Kidney (tissue), 14 donors: Measurements from ENCODE around the gene ATG16L1. TPM values are rescaled to one million over a fixed set of nuclear protein-coding genes. Genes with fewer than 3 reads are reported as not detected.

Source experiments
- DNase-seq, 5 donors: peaks; one replicate each; pipeline ENCODE4 v3.0.0-alpha.2; 2013 to 2020
- FAIRE-seq: peaks from 2 replicates; lab custom pipeline; 2012; peaks lifted over from hg19 to GRCh38; lab: Jason Lieb, UNC
- H3K27ac ChIP-seq, 2 donors: one replicate each; pipeline ENCODE4 v1.7.0; 2013; ENCODE audit warnings: low read depth in 2 of 2, low read length in 2 of 2, inconsistent platforms in 1 of 2
- H3K27me3 ChIP-seq: one replicate; pipeline ENCODE4 v1.7.1; 2013; ENCODE audit warnings: low read length, inconsistent platforms; ENCODE audit not compliant: control insufficient read depth, insufficient read depth
- H3K36me3 ChIP-seq, 3 donors: one replicate each; pipeline versions ENCODE4 v1.7.0 to v1.7.1; 2013; ENCODE audit warnings: low read length in 3 of 3, control low read depth in 1 of 3, inconsistent platforms in 1 of 3; ENCODE audit not compliant: insufficient read depth in 3 of 3, control insufficient read depth in 2 of 3
- H3K4me1 ChIP-seq, 3 donors: one replicate each; pipeline versions ENCODE4 v1.7.0 to v1.7.1; 2013; ENCODE audit warnings: low read length in 3 of 3, inconsistent platforms in 1 of 3, low read depth in 1 of 3; ENCODE audit not compliant: control insufficient read depth in 2 of 3, insufficient read depth in 2 of 3
- H3K4me3 ChIP-seq, 3 donors: one replicate each; pipeline versions ENCODE4 v1.7.0 to v1.8.1; 2013; ENCODE audit warnings: low read length in 3 of 3, control low read depth in 1 of 3, inconsistent platforms in 1 of 3
- H3K9ac ChIP-seq, 3 donors: one replicate each; pipeline versions ENCODE4 v1.7.0 to v1.7.1; 2013; ENCODE audit warnings: low read length in 3 of 3, control low read depth in 1 of 3, inconsistent platforms in 1 of 3
- H3K9me3 ChIP-seq, 3 donors: one replicate each; pipeline versions ENCODE4 v1.7.0 to v1.7.1; 2013; ENCODE audit warnings: low read length in 3 of 3, control low read depth in 1 of 3, inconsistent platforms in 1 of 3; ENCODE audit not compliant: control insufficient read depth in 2 of 3, insufficient read depth in 1 of 3
- intact Hi-C: fragments of 100-400 bp; cut with DNase I; formaldehyde crosslinking; loops from one replicate; pipeline ENCODE4 v1.11.1; 2022
- polyA plus RNA-seq: library from polyadenylated mRNA; stranded (reverse); fragments of 350-450 nt; fragmentation: Illumina TruSeq; extraction: RNeasy Lipid Tissue Mini Kit (QIAGEN cat#74804); gene quantifications from one replicate; pipeline ENCODE4 v1.2.3, GENCODE V29; 2014; ENCODE audit warnings: low read depth, low replicate concordance; ENCODE audit not compliant: insufficient read depth
- total RNA-seq: library from RNA; stranded (reverse); fragmentation: NEBNext Ultra II Directional; extraction: Animal tissue kit (Norgen Biotek cat#: 25700); gene quantifications from one replicate; pipeline ENCODE4 v1.2.1, GENCODE V29; 2021
- TF ChIP-seq, protein P1 (sequence below): IDR thresholded peaks from 3 replicates; pipeline ENCODE4 v1.5.1; 2012; ENCODE audit warnings: mild to moderate bottlenecking, moderate library complexity, borderline replicate concordance; ENCODE audit not compliant: insufficient read depth; ENCODE audit errors: extremely low read depth
- donor health status: control.
- donor health status: control.
- donor health status: control.
- donor health status: control.
- donor health status: control.
- donor health status: DM: yes; HTN: yes; CAD: no.
- donor health status: Normal renal cell carcinoma (clear cell type).

Gene ATG16L1
- total and polyA plus RNA-seq, 2 donors from 2014 or later, result 11.7 to 30.8 TPM

DNA sequence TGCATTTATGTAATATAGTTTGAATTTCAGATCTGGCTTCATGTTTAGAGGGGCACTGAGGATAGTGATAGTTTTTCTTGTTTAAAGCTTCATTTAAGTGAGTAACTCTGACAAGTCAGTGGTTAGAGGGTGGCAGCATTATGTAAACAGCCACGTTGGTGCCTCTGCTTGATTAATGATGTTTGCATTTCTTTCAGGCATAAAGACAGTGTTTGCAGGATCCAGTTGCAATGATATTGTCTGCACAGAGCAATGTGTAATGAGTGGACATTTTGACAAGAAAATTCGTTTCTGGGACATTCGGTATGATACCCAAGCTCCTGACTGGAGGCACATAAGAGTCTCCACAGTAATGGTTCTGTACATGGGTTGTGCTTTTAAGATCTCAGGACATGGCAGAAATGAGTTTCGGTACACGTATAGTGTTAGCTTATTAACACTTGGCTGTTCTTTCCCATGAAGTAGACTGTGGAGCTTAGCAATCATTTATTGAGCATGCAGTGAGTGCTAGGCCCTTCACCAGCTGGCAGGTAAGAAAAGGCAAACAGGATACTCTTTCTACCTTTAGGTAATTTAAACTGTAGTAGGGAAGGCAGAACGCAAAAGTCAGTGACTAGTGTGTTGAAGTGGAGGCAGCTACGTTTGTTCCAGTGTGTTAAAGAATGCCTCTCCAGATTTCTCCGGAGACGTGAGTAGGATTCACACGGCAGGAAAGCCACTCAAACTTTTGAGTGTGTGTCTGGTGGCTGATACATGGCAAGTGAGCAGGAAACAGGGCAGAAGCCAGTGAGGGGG is 38.8 kb downstream of the ATG16L1 start:
- Histone ChIP-seq H3K9ac (no peak overlapping the region), H3K27ac (no peak overlapping the region)
- intact Hi-C loops, result no loop called here

DNA sequence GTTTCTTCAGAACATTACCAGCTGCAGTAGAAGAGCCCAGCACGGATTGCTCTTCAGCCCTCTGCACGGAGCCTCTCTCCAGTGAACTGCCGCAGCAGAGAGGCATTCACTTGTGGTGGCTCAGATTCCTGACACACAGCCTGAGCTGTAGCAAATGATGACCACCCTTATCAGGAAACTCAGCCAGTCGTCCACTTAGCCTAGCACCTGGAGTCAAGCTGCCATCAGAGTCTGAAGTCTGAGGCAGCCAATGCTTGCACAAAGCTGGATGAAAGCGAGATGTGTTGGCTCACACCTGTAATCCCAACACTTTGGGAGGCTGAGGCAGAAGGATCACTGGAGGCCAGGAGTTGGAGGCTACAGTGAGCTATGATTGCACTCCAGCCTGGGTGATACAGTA is 44.4 kb downstream of the ATG16L1 start:
- no peaks in the 10 kb centered on the region for H3K4me1 ChIP-seq
- H3K9ac ChIP-seq, result no peak overlapping the region
- intact Hi-C loops, result no loop called here
- no peaks in the 10 kb centered on the region for H3K27me3 ChIP-seq
- no peak for DNase-seq
- no peak overlapping the region for H3K27ac ChIP-seq
- TF ChIP-seq, protein P1, sequence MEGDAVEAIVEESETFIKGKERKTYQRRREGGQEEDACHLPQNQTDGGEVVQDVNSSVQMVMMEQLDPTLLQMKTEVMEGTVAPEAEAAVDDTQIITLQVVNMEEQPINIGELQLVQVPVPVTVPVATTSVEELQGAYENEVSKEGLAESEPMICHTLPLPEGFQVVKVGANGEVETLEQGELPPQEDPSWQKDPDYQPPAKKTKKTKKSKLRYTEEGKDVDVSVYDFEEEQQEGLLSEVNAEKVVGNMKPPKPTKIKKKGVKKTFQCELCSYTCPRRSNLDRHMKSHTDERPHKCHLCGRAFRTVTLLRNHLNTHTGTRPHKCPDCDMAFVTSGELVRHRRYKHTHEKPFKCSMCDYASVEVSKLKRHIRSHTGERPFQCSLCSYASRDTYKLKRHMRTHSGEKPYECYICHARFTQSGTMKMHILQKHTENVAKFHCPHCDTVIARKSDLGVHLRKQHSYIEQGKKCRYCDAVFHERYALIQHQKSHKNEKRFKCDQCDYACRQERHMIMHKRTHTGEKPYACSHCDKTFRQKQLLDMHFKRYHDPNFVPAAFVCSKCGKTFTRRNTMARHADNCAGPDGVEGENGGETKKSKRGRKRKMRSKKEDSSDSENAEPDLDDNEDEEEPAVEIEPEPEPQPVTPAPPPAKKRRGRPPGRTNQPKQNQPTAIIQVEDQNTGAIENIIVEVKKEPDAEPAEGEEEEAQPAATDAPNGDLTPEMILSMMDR, result no peak
- peaks cover 0 to 42% (median 24%) of the 10 kb centered on the region in 3 donors for H3K36me3 ChIP-seq
- FAIRE-seq, result no peak
- H3K4me3 ChIP-seq, result no peak overlapping the region
- H3K9me3 ChIP-seq, result no peaks in the 10 kb centered on the region

More for the DNA sequence above, 38.8 kb downstream of the ATG16L1 start:
- DNase-seq, result no peak
- no peak for FAIRE-seq
- H3K27me3 ChIP-seq, result no peaks in the 10 kb centered on the region
- H3K4me3 ChIP-seq, result no peak overlapping the region
- H3K9me3 ChIP-seq, result no peaks in the 10 kb centered on the region
- no peaks in the 10 kb centered on the region for H3K4me1 ChIP-seq
- TF ChIP-seq, protein P1, result no peak
- H3K36me3 ChIP-seq, result peaks cover 7 to 70% (median 46%) of the 10 kb centered on the region in 3 donors

DNA sequence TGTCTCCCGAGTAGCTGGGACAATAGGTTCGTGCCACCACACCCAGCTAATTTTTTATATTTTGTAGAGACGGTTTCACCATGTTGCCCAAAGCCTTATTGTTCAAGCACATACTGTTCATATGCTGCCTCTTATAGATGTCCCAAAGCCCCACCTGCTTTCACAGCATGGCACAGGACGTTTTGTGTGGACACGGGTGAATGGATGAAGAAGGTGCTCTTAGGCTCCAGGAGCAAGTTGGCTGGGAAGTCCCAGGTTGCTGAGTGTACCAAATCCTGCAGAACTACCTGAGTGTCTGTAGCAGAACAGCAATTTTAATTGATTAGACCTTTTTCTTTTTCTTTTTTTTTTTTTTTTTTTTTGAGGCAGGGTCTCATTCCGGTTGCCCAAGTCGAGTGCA is 45.6 kb downstream of the ATG16L1 start:
- Histone ChIP-seq H3K27ac (no peak overlapping the region), H3K4me1 (no peaks in the 10 kb centered on the region), H3K4me3 (no peak overlapping the region), H3K27me3 (no peaks in the 10 kb centered on the region), H3K36me3 (peaks cover 0 to 31% (median 17%) of the 10 kb centered on the region in 3 donors), H3K9ac (no peak overlapping the region), H3K9me3 (no peaks in the 10 kb centered on the region)
- FAIRE-seq, result no peak
- TF ChIP-seq, protein P1, result no peak
- no peak for DNase-seq
- intact Hi-C loops, result no loop called here
